HG03354 (cell line): ENCODE measurements around the gene NOL3.

Experiments used
- ATAC-seq: cut with Tn5 transposase; IDR thresholded peaks from one replicate; pipeline ENCODE4 v1.9.1; 2021; ENCODE audit warnings: mild to moderate bottlenecking; ENCODE audit not compliant: unreplicated experiment, poor library complexity, severe bottlenecking

The NOL3 gene

DNA sequence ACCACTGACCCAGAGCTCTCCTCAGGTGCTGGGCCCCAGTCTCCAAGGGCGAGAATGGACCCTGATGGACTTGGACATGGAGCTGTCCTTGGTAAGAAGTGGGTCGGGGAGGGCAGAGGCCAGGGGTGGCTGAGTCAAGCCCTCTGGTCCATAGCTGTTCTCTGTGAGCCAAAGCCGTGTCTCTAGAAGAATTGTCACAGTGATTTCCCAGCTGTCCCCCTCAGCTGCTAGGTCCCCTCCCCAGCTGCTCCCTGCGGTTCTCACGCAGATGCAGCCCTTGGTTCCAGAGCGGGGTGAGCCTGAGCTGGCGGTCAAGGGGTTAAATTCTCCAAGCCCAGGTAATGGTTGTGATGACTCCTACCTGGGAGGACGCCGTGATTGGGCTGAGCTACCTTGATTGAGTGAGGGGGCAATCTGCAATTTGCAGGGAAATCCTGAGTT lies 1.3 kb upstream of the NOL3 start:
- ATAC-seq = no peak

DNA sequence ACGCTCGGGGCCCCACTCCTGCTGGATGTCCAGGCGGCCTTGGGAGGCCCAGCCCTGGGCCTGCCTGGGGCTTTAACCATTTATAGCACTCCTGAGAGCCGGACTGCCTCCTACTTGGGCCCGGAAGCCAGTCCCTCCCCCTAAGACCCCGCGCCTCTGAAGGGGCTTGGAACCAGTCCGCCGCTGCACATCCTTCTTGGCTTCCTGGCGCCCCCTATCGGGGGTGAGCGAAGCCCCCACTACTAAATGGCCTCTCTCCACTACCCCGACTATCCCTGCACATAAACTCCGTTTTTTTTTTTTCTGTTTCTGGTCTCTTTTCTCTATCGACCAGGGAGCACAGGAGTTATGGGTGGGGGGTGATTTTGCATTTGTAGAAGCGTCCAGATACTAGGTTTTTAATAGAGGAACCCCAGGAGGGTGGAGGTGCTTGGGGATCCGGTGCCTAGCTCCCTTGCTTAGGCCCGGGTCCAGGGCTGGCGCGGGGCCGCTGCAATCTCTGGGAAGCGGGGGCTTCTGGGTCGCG lies 633 bp upstream of the NOL3 start:
- ATAC-seq = peak; percentile 14

- no peak for ATAC-seq
These were observed 761 bp downstream of the NOL3 start for GRCh38 chr16:67170949-67171649.

GRCh38 chr16:67173323-67173722 lies 3.0 kb downstream of the NOL3 start:
- ATAC-seq = no peak

GRCh38 chr16:67173808-67174705 lies 3.7 kb downstream of the NOL3 start:
- ATAC-seq = peak; percentile 43

DNA sequence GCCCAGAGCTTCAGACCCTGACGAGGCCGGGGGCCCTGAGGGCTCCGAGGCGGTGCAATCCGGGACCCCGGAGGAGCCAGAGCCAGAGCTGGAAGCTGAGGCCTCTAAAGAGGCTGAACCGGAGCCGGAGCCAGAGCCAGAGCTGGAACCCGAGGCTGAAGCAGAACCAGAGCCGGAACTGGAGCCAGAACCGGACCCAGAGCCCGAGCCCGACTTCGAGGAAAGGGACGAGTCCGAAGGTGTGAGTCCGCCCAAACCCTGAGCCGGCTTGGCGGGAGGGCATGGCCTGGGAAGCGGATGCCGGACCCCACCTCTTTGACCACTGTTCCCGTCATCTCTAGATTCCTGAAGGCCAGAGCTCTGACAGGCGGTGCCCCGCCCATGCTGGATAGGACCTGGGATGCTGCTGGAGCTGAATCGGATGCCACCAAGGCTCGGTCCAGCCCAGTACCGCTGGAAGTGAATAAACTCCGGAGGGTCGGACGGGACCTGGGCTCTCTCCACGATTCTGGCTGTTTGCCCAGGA lies 4.4 kb downstream of the NOL3 start:
- ATAC-seq = no peak

DNA sequence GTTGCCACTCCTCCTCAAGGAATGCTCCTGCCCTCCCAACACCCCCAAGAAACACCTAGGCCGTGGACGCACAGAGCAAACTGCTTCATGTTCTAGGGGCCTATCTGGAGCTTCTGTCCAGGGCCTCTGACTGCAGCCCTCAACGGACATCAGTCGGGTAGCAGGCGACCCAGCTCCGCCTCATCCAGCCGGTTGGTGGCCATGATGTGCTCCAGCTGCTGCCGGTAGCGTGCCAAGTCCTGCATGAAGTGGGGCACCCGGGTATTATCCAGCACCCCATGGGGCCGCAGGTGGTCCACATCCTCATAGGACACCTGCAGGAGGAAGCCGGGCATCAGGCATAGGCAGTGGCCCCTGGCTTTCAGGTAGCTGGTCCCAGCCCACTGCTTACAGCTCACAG lies 6.3 kb downstream of the NOL3 start:
- no peak for ATAC-seq

- ATAC-seq = no peak
These were observed 7.7 kb downstream of the NOL3 start for GRCh38 chr16:67177743-67178699.

- ATAC-seq = no peak
These were observed 9.2 kb downstream of the NOL3 start for GRCh38 chr16:67179421-67180080.

- no peak for ATAC-seq
These were observed 9.8 kb downstream of the NOL3 start for GRCh38 chr16:67180166-67180565.

GRCh38 chr16:67181346-67181745 lies 11.0 kb downstream of the NOL3 start:
- ATAC-seq = no peak

GRCh38 chr16:67182288-67182687 lies 11.9 kb downstream of the NOL3 start:
- no peak for ATAC-seq

DNA sequence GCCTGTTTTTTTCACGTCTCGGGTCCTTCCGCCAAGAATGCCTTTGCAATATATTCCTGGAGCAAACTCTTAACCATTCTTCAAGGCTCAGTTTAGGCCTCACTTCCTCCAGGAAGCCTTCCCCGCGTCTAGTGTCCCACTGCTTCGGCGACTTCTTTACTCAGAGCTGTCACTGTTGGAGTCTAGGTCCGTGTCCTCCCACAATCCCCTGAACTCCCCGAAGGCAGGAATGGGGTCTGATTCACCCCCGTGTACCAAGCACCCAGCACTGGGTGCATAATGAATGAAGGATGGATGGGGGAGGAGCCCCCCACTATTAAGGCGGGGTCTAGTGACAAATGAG lies 12.9 kb downstream of the NOL3 start:
- no peak for ATAC-seq

GRCh38 chr16:67183627-67184452 lies 13.5 kb downstream of the NOL3 start, which contains the start of gene MATCAP1:
Gene MATCAP1, minus strand, starts transcription at chr16:67183963. Its CDS starts 3,353 bp downstream, at chr16:67180610.
- peak; percentile 94 for ATAC-seq

- no peak for ATAC-seq
These were observed 14.2 kb downstream of the NOL3 start for GRCh38 chr16:67184453-67184994.

GRCh38 chr16:67184995-67185650 lies 14.8 kb downstream of the NOL3 start:
- ATAC-seq = peak; percentile 27

GRCh38 chr16:67185651-67186134 lies 15.4 kb downstream of the NOL3 start:
- ATAC-seq = no peak
